ENCODE data around the gene SV2C.

SV2C gene

DNA sequence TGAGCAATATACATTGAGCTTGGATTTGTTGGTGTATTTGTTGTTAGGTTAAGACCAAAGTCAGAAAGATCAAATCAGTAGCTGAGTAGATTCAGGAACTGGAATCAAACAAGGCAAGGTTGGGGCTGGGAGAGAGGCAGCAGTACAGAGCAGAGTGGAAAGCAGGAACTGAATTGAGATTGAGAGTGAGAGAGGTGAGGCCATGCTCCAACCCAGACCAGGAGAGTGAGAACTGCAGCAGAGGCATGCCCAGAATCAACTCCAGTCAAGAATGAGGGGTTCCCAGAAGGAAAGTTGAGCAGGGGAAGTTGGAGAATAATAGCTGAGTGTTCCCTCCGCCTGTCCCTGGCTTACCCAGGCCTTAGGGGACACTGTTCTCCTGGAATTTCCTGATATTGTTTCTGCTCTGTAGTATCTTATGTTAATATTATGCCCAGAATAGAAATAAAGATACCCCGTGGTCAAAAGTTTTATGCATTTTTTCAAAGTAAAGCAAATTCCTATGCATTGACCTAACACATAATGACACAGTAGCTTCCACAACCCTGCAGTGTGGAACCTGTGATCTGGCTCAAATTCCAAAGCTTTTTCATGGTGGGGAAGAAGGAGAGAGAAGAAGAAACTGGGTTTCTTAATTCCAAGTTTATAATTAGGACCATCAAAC lies 82.7 kb downstream of the SV2C start:
- DNase-seq (ENCODE audit: low read depth), result no peak

- DNase-seq (ENCODE audit: low read depth), result no peak
Observed at GRCh38 chr5:76166886-76167576, 83.8 kb downstream of the SV2C start.

- no peak for DNase-seq (ENCODE audit: low read depth)
Observed at GRCh38 chr5:76169146-76169905, 86.1 kb downstream of the SV2C start.

DNA sequence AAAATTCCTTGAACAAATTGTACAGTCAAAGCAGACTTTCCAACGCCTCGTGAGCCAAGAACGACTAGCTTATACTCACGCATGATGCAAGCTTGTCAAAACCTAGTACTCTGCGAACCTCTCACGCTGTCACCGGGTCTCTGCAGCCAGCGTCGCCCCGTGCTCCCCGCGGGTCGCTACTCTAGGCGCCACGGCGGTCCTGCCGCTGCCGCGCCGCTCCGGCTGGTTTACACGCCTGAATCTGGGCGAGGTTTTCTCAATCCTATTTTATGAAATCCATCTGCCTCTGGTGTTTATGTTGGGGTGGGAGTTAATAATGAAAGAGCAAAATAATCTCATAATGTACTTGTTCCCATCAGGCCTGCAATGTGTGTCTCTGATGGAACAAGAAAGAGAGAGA lies 90.9 kb downstream of the SV2C start:
- DNase-seq (ENCODE audit: low read depth), result no peak

GRCh38 chr5:76175051-76175666 lies 92.0 kb downstream of the SV2C start:
- DNase-seq (ENCODE audit: low read depth), result peak; percentile 27

- DNase-seq (ENCODE audit: low read depth), result no peak
Observed at GRCh38 chr5:76175821-76176403, 92.7 kb downstream of the SV2C start.

DNA sequence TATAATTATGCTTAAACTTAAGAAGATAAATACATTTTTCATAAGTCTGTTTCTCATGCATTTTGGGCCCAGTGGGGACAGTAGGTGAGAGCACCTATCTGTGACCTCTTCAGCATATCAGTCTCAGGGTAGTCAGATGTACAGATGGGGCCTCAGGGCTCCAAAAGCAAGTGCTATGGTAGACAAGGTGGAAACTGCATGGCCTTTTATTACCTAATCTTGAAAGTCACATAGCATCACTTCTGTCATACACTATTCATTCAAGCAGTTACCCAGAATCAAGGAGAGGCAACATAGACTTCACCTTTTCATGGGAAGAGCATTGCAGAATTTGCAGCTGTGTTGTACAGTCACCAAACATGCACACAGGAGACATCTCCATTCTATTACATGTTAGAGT lies 94.8 kb downstream of the SV2C start:
- DNase-seq (ENCODE audit: low read depth), result no peak

DNA sequence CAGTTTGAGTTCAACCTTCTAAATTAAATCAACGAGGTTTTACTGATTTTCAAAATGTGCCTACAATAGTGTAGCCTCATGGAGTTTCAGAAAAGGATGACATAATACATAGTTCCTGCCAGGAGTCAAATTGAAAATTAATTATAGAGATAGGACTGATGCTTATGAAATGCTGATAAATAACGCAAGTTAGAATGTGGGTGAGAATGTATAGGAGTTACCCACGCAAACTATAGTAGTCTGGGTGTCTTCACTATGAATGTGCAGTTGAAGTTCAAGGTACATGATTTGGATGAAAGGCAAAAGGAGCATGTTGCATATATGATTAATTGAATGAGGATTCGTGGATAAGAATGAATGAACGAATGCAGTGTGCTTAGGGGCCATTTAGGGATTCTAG lies 95.7 kb downstream of the SV2C start:
- DNase-seq (ENCODE audit: low read depth), result no peak

DNA sequence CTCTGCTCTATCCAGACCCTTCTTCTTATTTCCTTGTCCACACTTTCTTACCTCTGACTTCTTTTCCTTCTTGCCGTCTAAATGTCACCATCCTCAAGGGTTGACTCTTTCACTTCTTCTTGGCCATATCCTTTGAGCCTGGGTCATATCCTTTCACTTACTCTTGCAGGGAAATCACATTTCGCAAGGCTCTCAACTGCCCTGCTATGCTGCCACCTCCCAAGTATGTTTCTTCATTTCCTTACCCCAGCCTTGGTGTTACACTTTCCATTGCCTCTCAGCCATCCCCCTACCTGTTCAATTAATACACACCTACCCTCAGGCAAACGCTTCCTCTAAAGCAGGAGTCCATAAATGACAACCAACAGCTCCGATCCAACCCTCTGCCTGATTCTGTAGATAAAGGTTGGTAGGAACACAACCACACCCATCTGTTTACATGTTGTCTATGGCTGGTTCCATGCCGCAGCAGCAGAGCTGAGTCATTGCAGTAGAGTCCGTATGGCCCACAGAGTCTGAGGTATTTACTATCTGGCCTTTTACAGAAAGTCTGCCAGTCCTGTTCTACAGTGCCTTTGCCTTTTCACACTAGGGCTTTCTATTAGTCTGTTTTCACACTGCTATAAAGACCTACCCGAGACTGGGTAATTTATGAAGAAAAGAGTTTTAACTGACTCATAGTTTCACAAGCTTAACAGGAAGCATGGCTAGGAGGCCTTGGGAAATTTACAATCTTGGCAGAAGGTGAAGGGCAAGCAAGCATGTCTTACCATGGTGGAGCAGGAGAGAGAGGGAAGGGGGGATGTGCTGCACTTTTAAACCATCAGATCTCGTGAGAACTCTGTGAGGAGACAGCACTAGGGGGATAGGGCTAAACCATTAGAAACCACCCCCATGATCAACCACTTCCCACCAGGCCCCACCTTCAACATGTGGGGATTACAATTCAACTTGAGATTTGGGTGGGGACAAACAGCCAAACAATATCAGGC lies 97.9 kb downstream of the SV2C start:
- no peak for DNase-seq (ENCODE audit: low read depth)

DNA sequence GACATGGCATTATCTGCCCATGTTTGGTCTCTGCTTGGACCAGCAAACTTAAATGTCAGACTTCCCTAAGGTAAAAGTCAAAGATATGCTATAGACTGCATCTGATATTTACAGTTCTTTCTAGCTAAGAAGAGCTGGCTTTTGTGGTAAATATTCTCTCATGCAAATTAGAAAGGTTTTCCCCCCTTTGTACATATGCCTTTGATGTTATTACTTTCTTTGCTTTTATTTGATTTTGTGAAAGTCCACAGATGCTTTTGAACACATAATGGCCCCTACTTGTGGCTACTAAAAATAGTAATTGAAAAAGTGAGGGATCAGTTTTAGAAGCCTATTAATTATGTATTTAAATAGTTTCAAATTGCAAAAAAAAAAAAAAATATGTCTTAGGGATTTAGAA lies 104.2 kb downstream of the SV2C start:
- DNase-seq (ENCODE audit: low read depth), result no peak

GRCh38 chr5:76190356-76190755 lies 107.2 kb downstream of the SV2C start:
- no peak for DNase-seq (ENCODE audit: low read depth)

DNA sequence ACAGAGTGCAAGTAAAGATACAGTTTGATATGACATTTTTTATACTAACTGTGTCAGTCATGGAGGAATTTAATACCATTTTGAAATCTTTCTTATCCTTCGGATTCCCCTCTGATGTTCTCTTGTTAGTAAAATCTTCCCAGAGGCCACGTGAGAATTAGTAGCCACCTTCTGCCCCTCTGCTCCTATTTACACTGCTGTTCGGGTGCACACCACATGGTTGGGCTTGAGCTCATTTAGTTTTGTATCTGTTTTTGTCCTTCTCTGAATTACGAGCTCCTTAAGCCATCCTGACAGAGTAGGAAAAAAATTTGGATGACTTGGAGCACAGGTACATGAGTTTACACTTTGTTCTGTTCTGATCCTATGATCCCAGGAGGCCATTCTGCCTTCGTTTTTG lies 109.7 kb downstream of the SV2C start:
- DNase-seq (ENCODE audit: low read depth), result no peak

GRCh38 chr5:76193635-76194034 lies 110.5 kb downstream of the SV2C start:
- DNase-seq (ENCODE audit: low read depth), result no peak

DNA sequence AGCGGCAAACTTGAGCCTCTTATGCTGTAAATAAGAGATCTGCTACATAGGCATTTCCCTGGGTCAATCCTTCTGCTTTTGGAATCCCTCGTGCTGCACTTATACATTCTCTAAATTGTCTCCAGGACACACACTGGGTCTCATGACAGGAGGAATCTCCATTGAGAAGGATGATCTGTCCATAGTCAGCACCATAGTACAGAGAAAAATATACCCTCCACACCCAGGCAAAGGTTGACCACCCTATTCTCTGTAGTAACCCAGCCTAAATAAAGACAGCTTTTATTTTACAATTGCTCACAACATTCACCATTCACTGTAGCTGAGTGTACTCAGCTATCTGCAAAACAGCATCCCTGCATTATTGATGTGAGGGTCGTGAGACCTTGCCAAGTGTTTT lies 111.2 kb downstream of the SV2C start:
- no peak for DNase-seq (ENCODE audit: low read depth)

GRCh38 chr5:76196457-76196856 lies 113.3 kb downstream of the SV2C start:
- DNase-seq (ENCODE audit: low read depth), result no peak

GRCh38 chr5:76196886-76197489 lies 113.8 kb downstream of the SV2C start:
- DNase-seq (ENCODE audit: low read depth), result no peak

- no peak for DNase-seq (ENCODE audit: low read depth)
Observed at GRCh38 chr5:76197726-76198125, 114.5 kb downstream of the SV2C start.

GRCh38 chr5:76199336-76200318 lies 116.4 kb downstream of the SV2C start:
- no peak for DNase-seq (ENCODE audit: low read depth)

- DNase-seq (ENCODE audit: low read depth), result no peak
Observed at GRCh38 chr5:76202182-76202581, 119.0 kb downstream of the SV2C start.

GRCh38 chr5:76204191-76204590 lies 121.0 kb downstream of the SV2C start:
- DNase-seq (ENCODE audit: low read depth), result no peak
